Activated T-helper 1 cell treated with anti-CD3 and anti-CD28 coated beads, Interleukin-2, amount 50 U/mL, for 16 hours (primary cell): Measurements from ENCODE around the gene SULT4A1.
"Not testable (repeated sequence)": the region's sequence is repeated elsewhere in the genome, so short reads cannot be mapped to it uniquely, and the experiment has no call there.

Source experiments
- DNase-seq, 2 donors: peaks; one replicate each; pipeline ENCODE4 v3.0.0-alpha.2; 2020; ENCODE audit warnings: low read depth in 1 of 2, low spot score in 1 of 2

SULT4A1 gene

DNA sequence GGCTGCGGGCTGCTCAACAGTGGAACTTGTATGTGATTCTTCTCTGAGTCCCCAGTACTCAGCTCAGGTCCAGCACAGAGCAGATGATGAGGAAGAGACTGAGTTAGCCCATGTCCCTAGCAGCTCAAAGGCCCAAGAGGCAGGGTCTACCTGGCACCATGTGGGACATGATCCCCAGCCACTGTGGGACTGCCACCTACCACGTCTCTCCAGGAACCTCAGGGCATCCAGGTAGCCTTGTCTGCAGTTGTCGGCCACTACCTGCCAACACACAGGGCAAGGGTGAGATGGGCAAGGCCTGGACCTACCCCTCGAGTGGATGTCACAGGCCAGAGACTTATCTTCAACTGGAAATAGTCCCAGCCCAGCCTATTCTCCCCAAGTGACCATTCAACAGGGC is 25.1 kb upstream of the SULT4A1 start:
- no peak for DNase-seq

DNA sequence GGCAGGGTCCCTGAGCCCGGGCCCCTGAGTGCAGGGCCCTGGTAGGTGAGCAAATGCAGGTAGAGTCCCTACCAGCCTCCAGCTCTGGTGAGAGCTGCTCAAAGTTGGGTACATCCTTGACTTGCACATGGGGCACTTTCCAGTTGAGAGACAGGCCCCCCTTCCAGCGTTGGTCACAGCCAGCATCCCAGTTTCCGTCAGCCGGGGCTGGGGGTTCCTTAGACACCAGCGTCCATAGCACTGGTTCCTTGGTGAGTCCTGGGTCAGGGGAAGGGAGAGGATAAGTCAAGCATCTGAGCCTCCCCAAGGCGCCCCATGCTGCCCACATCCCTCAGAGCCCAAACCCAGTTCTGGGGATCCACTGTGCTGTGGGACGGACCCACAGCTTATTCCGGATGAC is 23.9 kb upstream of the SULT4A1 start:
- no peak for DNase-seq

DNA sequence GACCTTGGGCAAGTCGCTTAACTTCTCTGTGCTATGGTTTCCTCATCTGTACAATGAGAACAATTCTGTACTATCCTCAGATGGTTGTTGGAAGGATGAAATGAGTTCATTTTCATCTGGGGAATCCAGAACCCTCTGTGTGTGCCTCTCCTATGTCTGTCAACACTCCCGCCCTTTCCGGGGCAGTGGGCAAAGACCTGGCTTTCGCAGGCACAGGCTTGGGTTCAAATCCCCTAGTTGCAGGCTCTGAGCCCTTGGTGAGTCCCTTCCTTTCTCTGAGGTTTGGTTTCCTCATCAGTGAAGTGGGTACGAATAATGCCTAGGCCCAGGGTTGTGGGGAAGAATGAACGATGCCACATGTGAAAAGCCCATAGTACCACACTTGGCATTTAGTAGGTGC is 23.5 kb upstream of the SULT4A1 start:
- DNase-seq, result no peak

DNA sequence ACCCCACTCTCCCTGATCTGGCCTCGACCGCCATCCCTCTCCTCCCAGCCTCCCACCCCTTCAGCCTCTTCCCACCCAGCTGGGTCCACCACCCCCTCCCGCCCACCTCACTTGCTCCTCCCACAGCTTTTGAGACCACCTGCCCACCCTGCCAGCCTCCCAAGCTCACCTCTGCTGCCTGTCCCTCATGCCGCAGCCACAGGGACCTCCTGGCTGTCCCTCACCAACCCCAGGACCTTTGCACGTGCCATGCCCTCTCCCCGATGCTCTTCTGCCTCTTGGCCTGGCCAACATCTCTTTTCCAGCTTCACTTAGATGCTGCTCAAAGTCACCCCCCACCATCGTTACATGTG is 23.0 kb upstream of the SULT4A1 start:
- DNase-seq, result no peak

DNA sequence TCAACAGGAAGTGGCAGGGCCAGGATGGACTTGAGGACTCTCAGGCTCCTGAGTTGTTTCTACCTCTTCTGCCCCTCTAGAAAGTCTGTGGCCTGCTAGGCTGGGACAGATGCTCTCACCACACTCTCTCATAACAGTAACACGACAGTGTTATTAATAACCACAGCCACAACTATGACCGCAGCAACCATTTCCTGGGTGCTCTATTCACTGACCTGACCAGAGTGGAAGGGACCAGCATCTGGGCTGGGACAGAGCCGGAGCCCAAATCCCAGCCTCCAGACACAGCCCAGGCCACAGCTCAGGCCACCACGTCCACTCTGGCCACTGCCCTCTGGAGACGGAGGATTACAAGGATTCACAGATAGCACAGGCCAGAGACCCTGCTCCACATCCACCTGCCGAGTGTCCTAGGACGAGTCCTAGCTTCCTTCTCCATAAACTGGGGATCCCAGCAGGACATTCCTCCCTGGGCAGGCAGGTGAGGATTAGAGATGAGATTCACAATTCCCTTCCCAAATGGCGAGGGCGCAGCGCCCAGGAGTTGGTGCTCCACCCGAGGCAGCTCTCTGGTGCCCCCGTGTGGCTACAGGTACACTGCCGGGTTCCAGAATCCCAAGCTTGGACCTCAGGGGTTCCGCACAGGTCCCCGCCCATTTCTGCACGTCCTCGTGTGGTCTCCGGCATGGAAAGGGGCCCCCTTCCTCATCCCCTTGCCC is 22.4 kb upstream of the SULT4A1 start:
- peak in 1 of 2 donors; percentile 12 for DNase-seq

DNA sequence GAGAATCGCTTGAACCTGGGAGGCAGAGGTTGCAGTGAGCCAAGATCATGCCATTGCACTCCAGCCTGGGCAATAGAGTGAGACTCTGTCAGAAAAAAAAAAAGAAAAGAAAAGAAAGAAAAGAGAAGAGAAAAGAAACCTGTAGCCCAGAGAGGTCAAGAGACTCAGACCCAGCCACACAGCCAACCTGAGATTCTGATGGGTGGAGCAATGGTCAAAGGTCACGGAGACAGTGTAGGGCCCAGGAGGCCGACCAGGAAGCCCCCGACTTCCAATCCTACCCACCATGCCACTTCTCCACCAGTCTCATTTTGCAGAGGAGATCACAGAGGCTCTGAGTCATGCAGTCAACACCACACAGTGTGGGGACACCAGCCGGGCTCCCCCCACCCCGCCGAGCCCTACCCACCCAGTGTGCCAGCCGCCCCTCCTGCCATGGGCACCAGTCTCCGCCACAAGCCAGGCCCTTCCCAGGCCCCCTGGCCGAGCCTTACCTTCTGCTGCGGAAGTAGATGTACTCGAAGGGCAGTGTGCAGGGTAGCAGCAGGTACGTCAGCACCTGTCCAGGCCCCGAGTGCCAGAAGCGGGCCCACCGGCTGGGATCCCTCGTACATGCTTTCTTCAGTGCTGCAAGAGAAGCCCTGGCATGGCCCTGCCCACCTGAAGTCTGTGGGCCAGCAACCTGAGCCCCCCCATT is 21.6 kb upstream of the SULT4A1 start:
- DNase-seq, result no peak

DNA sequence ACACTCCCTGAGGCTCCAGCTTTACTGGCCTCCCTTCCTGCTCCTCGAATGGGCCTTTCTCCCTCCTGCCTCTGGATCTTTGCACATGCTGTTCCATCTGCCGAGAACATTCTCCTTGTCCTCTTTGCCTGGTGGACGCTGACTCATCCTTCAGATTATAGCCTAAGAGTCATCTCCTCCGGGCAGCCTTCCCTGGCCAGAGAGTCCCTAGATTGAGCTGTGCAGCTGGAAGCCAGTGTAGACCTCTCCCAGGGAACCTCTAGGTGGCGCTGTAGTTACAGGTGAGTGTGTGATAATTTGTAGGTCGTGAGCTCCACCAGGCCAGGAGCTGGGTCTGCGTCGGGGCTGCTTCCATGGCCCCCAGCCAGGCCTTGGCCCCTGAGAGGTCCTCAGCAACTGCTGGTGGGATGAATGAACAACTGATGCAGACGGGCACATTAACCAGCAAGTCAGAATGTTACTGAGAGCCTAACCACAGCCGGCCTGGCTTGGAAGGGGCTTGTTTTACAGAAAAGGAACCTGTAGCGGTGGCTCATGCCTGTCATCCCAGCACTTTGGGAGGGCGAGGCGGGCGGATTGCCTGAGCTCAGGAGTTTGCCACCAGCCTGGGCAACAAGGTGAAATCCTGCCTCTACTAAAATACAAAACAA is 20.8 kb upstream of the SULT4A1 start:
- DNase-seq, result no peak

DNA sequence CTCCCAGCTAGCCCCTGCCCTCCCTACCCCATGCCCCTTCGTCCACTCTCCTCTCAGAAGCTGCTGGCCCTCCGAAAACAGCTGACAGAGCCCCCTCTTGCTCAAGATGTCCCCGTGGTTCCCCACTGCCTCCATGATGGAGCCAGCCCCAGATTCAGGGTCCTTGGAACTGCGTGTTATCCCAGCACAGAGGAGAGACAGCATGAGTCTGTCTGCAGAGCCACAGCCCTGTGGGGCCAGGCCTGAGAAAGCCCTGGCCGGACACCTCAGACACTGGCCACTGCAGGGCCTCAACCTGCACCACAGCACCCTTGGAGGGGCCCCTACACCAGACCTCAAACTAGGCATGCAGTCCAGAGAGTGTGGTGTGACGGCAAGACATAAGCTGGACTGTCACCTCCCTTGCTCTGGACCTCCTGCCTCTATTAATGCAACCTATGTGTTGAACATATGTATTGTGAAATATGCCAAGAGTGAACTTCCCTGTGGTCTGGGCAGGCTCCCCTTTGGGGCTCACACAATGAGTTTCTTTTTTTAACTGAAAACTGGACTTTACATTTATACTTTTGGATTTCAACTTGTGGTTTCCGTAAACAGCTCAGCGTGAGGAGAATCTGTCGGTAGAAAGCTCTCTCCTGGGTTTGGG is 19.9 kb upstream of the SULT4A1 start:
- DNase-seq, result no peak

DNA sequence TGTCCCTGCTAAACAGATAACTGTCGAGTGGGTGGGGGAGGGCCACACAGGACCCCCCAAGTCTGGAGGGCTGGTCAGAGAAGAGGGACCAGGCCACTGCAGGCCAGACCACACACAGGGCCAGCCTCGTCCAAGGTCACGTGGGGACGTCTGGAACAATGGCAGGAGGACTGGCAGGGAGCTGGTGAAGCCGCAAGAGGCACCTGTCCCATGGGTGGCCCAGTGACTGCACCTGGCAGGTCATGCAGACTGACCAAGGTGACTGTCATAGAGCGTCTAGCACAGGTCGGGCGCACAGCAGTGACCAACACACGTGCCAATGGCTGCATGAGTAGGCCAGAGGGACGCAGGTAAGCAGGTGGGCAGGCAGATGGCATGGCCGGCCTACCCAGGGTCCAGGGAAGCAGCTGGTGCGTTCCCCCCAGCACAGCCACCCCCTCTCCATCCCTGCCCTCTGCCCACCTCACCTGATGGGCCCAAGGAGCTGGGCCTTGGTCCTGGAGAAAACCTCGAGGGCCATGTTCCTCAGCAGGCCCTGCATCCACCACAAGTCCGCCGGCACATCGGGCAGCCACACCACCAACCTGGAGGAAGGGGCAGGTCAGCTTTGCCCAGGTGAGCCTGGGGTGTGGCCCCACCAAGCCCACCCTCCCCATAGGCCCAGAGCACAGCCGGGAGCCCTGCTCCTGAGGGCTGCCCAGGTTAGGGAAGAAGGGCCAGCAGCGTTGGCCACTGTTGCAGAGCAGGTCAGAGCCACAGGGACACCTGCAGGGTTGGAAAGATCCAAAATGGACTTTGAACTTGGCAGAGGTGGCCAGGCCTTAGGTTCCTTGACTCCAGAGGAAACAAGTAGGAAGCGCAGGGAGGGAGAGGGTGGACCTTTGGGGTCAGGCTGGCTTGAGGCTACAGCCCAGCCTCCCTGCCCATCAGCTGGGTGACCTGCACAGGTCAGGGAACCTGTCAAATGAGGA is 19.1 kb upstream of the SULT4A1 start:
- DNase-seq, result no peak

DNA sequence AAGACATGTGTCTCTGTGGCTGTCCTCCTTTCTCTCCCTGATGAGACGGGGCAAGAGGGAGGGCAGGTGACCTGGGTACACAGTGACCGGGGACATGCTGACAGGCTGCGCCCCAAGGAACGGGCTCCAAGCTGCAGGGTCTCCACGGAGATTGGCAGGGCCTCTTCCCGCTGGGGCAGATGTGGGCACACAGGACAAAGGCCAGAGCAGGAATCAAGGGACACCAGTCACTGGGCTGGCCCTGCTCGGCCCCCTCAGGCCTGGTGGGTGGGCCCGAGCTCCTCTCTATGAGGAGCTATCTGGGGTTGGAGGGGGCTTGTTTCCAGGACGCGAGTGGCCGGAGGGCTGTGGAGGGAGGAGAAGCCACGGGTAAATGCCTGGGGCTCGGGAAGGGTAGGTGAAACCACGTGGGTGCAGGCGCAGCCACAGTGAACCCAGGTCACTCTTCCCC is 18.3 kb upstream of the SULT4A1 start:
- DNase-seq, result no peak

DNA sequence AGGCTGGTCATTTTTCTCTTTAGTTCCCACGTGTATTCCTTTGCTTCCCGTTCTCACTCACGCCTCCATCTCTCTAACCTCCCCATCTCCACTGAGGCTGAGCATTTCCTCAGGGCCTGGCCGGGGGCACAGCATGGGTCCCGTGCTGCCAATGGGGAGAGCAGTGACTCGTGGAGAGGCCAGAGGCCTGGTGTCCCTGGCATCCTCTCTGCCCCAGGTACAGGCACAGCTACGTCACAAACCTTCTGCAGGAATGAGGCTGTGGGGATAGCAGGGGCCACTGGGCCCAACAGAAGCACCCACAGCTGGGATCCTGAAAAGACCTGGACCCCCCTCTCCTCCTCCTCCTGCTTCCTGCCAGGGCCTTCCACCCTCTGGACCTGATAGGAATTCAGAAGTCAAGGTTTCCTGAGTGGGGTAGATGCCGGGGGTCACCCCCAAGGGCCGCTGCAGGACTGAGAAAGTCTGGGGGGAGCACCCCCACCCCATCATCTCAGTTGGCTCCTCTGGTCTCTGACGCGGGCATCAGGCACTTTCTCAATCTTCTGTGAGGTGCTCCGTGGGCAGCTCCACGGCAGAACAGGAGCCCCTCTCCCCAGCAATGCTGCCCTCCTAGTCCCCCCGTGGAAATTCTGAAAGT is 17.7 kb upstream of the SULT4A1 start:
- no peak for DNase-seq

DNA sequence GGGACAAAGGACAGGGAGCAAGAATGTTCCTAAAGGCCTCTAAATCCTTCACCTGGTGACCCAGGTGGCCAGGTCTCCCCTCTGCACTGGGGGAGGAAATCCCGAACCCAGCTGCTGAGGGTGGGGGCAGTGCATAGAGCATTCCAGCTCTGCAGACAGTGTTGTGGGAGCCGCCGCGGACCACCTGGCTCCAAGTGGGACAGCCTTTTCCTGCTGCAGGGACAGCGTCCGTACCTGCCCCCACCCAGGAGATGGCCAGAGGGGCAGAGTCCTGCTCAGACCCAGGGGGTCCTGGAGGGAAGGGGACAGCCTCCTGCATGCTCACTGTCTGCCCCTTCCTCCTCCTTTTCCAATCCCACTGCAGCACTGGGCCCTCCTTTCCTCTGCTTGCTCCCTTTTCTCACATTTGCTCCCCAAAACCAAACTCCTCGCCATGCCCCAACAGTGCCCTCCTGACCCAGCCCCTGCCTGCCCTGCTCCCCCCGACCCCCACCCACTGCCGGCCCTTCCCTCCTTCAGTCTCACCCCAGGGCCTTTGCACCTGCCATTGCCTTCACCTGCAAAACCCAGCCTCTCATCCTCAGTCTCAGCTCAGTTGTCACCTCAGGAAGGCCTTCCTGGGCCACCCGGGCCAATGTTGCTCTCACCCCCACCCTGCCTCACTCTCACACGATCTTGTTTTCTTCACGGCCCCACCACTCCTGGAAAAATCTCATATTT is 16.7 kb upstream of the SULT4A1 start:
- DNase-seq, result no peak

DNA sequence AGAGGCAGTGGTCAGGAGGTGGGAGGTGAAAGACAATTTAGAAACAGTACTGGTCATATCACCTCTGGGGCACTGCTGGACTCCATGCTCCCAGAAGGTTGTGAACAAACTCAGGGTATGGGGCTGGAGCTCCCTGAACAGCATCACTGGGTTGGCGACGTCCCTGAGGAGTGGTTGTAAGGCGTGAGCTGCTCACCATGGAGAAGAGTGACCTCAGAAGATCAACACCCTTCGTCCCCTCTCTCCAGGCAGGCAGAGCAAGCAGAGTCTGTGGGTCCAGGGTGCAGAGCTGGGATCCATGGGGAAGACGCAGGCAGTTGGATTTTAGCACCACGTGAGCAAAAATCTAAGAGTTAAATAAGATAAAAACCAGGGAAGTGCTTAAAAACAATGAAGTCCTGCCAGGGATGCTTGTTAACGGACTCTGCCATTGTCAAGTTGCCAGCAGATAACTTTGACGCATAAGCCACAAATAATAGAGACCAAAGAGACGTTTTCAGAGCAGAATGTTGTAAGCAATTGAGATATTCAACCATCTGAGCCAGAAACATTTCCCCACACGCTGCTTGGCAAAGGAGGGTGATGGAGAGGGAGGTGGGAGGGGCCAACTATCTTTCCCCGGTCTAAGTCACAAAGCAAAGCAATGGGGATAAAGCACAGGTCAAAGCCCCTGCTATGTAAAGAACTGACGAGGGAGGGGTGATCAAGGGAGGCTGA is 15.9 kb upstream of the SULT4A1 start:
- DNase-seq, result no peak

DNA sequence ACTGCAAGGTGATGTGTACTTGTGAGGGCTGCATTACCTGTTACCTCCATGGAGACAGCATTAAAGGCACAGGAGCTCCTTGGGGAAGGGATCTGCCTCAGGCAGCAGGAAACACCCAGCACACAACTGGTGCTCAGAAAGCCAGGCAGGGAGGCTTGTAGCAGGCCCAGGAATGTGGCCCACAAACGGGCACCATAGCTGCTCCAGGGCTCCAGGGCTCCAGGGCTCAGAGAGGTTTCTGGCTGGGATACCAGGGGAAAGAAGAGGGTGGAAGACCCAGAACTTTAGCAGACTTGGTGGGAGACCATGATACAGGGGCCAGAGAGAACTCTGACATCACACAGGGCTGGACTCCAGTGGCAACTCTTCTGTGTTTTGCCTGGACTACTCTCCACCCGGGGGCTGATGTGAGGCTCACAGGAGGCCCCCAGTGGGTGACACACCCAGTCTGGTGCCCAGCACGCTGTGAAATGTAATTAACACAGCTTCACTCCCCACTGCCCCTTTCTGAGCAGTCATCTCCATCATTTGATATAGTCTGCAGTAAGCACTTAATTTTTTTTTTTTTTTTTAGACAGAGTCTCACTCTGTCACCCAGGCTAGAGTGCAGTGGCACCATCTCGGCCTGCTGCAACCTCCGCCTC is 14.7 kb upstream of the SULT4A1 start:
- DNase-seq, result no peak

DNA sequence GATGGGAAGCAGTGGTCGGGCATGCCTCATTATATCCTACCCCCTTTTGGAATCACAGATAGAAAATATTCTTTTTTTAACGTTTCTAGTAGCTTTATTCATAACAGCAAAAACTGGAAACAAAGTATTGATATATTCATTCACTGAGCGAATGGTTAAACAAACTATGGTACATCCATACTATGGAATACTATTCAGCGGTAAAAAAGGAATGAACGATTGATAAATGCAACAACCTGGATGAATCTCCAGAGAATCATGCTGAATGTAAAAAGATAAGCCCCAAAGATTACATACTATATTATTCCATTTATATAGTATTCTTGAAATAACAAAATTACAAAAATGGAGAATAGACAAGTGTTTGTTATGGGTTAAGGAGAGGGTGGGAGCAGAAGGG is 7.5 kb upstream of the SULT4A1 start:
- no peak for DNase-seq

DNA sequence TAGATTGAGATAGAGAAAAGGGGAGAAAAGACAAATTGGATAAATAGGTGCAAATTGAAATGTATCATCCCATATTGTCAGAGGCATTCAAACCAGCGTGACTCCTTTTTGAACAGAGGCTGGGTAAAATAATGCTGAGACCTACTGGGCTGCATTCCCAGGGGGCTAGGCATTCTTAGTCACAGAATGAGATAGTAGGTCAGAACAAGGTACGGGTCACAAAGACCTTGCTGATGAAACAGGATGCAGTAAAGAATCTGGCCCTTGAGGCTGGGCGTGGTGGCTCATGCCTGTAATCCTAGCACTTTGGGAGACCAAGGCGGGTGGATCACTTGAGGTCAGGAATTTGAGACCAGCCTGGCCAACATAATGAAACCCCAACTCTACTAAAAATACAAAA is 6.7 kb upstream of the SULT4A1 start:
- not testable (repeated sequence) for DNase-seq

DNA sequence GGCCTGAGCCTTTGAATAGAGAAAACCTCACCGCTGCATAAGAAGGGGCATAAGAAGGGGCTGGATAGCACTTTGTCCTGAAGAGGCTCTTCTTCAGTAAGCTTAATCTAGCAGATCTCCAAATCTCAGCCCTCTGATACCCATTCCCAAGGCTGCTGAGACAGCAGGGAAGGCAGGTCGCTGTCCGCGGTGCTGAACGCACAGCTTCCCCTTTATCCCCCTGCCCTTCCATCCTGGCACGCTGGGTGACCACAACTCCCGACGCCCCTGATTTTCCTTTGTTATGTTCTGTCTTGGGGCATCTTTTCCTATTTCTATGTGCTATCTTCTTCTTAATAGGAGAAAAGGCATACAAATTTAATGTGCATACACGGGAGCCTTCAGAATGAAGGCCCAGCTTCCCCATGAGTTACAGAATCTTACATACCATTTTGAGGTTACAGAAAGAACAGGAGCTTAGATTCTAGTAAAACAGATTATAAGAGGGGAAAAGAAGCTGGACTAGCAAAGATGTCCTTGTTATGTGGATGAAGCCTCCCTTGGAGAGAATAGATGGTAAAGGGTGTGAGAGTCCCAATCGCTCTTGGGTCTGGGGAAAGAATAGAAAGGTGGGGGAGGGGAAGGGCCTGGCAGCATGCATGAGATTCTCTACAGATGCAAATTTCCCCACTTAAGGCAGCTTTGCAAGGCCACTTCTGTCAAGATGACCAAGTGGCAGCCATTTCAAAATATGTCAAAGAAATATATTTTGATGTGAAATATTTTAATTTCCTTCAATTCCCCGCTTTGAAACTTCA is 5.7 kb upstream of the SULT4A1 start:
- DNase-seq, result no peak

DNA sequence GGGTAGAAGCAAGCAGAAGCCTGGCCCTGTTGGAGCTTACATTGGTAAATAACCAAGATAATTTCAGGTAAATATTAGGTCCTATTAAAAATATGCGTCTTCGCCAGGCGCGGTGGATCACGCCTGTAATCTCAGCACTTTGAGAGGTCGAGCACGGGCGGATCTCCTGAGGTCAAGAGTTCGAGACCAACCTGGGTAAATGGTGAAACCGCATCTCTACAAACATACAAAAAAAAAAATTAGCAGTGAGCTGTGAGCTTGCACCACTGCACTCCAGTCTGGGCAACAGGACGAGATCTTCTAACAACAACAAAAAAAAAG is 529 bp upstream of the SULT4A1 start:
- no peak for DNase-seq
